Cardiac septum (tissue), 1 donor: Measurements from ENCODE around the gene CHD5. TPM values are rescaled to one million over a fixed set of nuclear protein-coding genes. Genes with fewer than 3 reads are reported as not detected.

Experiments used
- DNase-seq: peaks from one replicate; pipeline ENCODE4 v3.0.0-alpha.2; 2020; ENCODE audit warnings: low spot score
- intact Hi-C: fragments of 100-400 bp; cut with DNase I; formaldehyde crosslinking; loops from one replicate; pipeline ENCODE4 v1.14.0; 2022
- total RNA-seq: library from RNA; stranded (reverse); fragmentation: NEBNext Ultra II Directional; extraction: Animal tissue kit (Norgen Biotek cat#: 25700); gene quantifications from one replicate; pipeline ENCODE4 v1.2.1, GENCODE V29; 2021
- donor health status: DM: no; HTN: no; CAD: no.

Gene CHD5
- total RNA-seq, 1 donor from 2014 or later = 0.81 TPM

GRCh38 chr1:6162341-6162740 lies 17.8 kb downstream of the CHD5 start:
- intact Hi-C loops = no loop called here
- no peak for DNase-seq

DNA sequence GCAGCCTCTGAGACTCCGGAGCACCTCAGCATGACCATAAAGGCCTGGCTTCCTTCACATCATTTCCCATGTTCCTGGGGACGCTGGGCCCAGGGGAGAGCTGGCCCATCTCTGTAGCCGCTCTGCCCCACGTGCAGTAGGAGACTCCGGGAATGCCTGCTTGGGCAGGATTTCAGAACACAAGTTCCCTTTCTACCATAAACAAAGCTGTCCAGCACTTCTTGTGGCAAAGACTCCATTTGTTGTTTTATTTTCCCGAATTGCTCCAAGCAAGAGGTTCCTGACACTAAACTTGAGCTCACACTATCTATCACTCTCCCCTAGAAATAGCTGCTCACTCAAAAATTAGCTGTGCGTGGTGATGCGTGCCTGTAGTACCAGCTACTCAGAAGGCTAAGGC lies 21.9 kb downstream of the CHD5 start:
- intact Hi-C loops = no loop called here
- no peak for DNase-seq

- intact Hi-C loops = no loop called here
- no peak for DNase-seq
These were observed 22.5 kb downstream of the CHD5 start for GRCh38 chr1:6157528-6158174.

DNA sequence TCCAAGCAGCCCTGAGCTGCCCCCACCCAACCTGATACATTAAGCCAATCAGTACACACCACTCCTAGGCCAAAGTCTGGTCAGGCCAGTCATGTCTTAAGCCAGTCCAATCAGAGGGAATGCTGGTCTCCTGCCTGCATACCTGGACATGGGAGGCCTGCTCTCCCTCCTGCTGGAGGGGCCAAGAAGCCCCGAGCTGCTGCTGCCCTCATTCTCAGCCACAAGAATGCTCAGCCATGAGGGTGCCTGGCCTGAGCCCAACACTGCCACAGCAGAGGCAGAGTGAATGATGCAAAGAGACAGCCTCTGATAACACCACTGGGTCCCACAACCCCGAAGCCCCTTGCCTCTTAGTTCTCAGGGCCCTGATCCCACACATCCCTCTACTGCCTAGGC lies 23.0 kb downstream of the CHD5 start:
- intact Hi-C loops = no loop called here
- no peak for DNase-seq

- intact Hi-C loops = no loop called here
- DNase-seq = no peak
These were observed 25.4 kb downstream of the CHD5 start for GRCh38 chr1:6154525-6155319.

DNA sequence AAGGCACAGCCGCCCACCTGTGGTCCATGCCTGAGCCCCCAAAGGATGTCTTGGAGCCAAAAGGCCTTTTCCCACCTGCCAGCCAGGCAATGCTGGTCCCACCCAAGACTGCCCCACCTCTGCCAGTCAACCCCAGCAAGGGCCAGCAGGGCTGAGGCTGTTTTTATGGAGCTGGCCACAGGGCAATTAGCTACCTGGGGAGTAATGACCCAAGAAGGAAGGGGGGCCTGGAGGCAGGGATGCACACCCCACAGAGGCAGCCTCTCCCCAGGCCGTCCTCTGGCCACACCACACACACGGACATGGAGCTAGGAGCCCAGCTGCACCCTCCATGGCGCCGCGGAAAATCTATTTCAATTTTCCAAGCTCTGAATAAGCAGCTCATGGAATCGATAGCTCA lies 27.2 kb downstream of the CHD5 start:
- intact Hi-C loops = no loop called here
- DNase-seq = no peak

- DNase-seq = no peak
- intact Hi-C loops = no loop called here
These were observed 27.9 kb downstream of the CHD5 start for GRCh38 chr1:6152181-6152580.

DNA sequence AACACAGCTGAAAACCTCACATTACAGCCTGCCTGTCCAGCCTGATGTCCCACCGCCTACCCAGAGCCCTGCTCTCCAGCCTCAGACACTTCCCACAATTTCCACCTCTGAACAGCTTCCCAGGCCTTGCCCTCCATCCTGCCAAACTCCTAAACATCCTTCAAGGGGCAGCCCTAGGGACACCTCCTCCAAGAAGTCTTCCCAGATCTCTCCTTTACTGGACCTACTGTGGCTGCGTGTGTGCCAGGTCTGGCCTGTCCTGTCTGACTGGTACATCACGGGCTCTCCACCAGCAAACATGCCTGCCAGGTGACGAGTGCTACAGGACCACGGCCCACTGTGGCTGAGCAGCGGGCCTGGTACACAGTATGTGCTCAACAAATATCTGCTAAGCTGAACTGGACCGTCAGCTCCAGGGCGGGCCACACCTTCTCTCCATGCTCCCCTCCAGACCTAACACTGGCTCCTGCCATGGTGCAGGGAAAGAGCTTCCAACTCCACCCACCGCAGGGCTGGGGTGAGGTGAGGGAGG lies 28.8 kb downstream of the CHD5 start:
- intact Hi-C loops = no loop called here

GRCh38 chr1:6150006-6150938 lies 29.8 kb downstream of the CHD5 start:
- intact Hi-C loops = no loop called here
- DNase-seq = no peak

More for the DNA sequence above, 28.8 kb downstream of the CHD5 start:
- DNase-seq = no peak

DNA sequence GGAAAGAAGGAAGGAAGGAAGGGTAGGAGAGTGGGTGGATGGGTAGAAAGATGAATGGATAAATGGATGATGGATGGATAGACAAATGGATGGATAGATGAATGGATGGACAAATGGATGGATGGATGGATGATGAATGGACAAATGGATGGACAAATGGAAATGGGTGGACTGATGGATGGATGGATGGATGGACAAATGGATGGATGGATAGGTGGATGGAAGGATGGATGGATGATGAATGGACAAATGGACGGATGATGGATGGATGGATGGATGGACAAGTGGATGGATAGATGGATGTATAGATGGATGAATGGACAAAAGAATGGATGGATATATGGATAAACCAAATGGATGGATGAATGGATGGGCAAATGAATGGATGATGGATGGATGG lies 30.5 kb downstream of the CHD5 start:
- intact Hi-C loops = no loop called here
- DNase-seq = no peak

GRCh38 chr1:6148497-6149241 lies 31.5 kb downstream of the CHD5 start:
- intact Hi-C loops = no loop called here

GRCh38 chr1:6145864-6146410 lies 34.2 kb downstream of the CHD5 start:
- intact Hi-C loops = no loop called here
- DNase-seq = no peak

More at GRCh38 chr1:6148497-6149241, 31.5 kb downstream of the CHD5 start:
- DNase-seq = no peak

GRCh38 chr1:6145396-6145750 lies 34.7 kb downstream of the CHD5 start:
- no peak for DNase-seq
- intact Hi-C loops = no loop called here

GRCh38 chr1:6144647-6145395 lies 35.3 kb downstream of the CHD5 start:
- intact Hi-C loops = no loop called here
- no peak for DNase-seq

DNA sequence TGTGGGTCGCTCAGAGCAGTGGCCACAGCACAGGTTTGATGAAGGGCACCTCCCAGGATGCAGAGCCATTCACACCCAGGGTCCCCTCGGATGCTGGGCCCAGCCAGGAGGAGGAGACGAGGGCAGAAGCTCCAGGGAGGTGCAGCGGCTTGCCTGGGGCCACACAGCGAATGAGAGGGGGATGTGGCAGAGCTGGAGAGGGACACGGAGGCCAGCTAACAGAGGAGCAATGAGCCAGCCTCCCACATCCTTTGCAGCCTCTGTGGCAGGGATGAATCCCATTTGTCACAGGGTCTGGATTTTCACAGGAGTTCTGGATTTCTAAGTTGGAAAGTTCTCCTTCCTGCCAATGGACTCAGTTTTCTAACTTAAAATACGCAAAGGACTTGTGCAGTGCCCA lies 35.9 kb downstream of the CHD5 start:
- no peak for DNase-seq
- intact Hi-C loops = no loop called here

DNA sequence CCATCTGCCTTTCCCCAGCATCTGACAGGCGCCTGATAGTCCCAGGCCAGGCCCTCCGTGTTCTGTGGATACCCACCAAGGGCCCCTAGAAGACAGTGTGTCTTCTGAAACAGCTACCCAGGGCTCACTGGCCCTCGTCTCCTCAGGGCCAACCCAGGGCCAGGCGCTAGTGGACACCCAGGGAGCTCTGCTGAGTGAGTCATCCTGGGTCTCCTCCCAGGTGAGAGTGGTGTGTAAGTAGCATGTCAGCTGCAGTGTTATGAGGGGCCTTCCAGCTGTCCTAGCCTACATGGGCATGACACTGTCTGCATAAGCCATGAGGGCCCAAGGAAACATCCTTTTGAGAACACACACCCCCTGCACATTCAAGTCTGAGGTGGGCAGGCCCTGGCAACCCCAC lies 36.7 kb downstream of the CHD5 start:
- intact Hi-C loops = no loop called here
- DNase-seq = no peak

GRCh38 chr1:6142734-6143133 lies 37.4 kb downstream of the CHD5 start:
- intact Hi-C loops = no loop called here
- DNase-seq = no peak

- intact Hi-C loops = no loop called here
- no peak for DNase-seq
These were observed 38.0 kb downstream of the CHD5 start for GRCh38 chr1:6142036-6142621.
